HUES6 (cell line): Measurements from ENCODE around the gene KCND3.

Experiments
- H3K27ac ChIP-seq: 2 replicates; pipeline ENCODE4 v1.7.0; 2013; ENCODE audit warnings: low read depth, mild to moderate bottlenecking, low read length, inconsistent platforms
- H3K27me3 ChIP-seq: 2 replicates; pipeline ENCODE4 v1.6.1; 2013; ENCODE audit warnings: low read length; ENCODE audit not compliant: control insufficient read depth, insufficient read depth
- H3K36me3 ChIP-seq: 2 replicates; pipeline ENCODE4 v1.6.1; 2013; ENCODE audit warnings: low read length; ENCODE audit not compliant: control insufficient read depth, insufficient read depth
- H3K4me1 ChIP-seq: 2 replicates; pipeline ENCODE4 v1.6.1; 2013; ENCODE audit warnings: low read length; ENCODE audit not compliant: control insufficient read depth, insufficient read depth
- H3K4me3 ChIP-seq: 2 replicates; pipeline ENCODE4 v1.5.1; 2013; ENCODE audit warnings: low read depth, low read length
- H3K9ac ChIP-seq: one replicate; pipeline ENCODE4 v1.6.1; 2013; ENCODE audit warnings: mild to moderate bottlenecking, low read length
- H3K9me3 ChIP-seq: 2 replicates; pipeline ENCODE4 v1.6.1; 2013; ENCODE audit warnings: low read depth, low read length; ENCODE audit not compliant: control insufficient read depth, insufficient read depth

The KCND3 gene

GRCh38 chr1:111989531-111990025 is at the start of gene KCND3:
KCND3 (minus strand) TSS chr1:111989668.
- Histone ChIP-seq H3K9me3 (no peaks in the 10 kb centered on the region), H3K27ac (no peak within 1 kb of the TSS), H3K9ac (no peak within 1 kb of the TSS), H3K4me3 (peak within 1 kb of the TSS; percentile 65), H3K36me3 (no peaks in the 10 kb centered on the region), H3K27me3 (peaks cover 99% of the 10 kb centered on the region), H3K4me1 (peaks cover 13% of the 10 kb centered on the region; the same call in 1 of the 2 replicates)

- H3K4me1 ChIP-seq, result no peaks in the 10 kb centered on the region
- H3K27ac ChIP-seq, result no peak overlapping the region
- H3K27me3 ChIP-seq, result peaks cover 3% of the 10 kb centered on the region; the same call in 1 of the 2 replicates
- H3K9me3 ChIP-seq, result no peaks in the 10 kb centered on the region
- no peak overlapping the region for H3K9ac ChIP-seq
- H3K4me3 ChIP-seq, result no peak overlapping the region
- H3K36me3 ChIP-seq, result no peaks in the 10 kb centered on the region
Observed at GRCh38 chr1:112034277-112034676, 44.8 kb upstream of the KCND3 start.

- Histone ChIP-seq H3K27me3 (no peaks in the 10 kb centered on the region), H3K4me3 (no peak overlapping the region), H3K9ac (no peak overlapping the region), H3K27ac (no peak overlapping the region), H3K9me3 (no peaks in the 10 kb centered on the region), H3K36me3 (no peaks in the 10 kb centered on the region), H3K4me1 (no peaks in the 10 kb centered on the region)
Observed at GRCh38 chr1:112033439-112034120, 44.1 kb upstream of the KCND3 start.

- Histone ChIP-seq H3K27me3 (peaks cover 4% of the 10 kb centered on the region; the same call in 1 of the 2 replicates), H3K4me3 (no peak overlapping the region), H3K9me3 (no peaks in the 10 kb centered on the region), H3K4me1 (no peaks in the 10 kb centered on the region), H3K9ac (no peak overlapping the region), H3K27ac (no peak overlapping the region), H3K36me3 (no peaks in the 10 kb centered on the region)
Observed at GRCh38 chr1:112030157-112030556, 40.7 kb upstream of the KCND3 start.

- H3K27ac ChIP-seq, result no peak overlapping the region
- H3K27me3 ChIP-seq, result peaks cover 6% of the 10 kb centered on the region; the same call in 1 of the 2 replicates
- no peak overlapping the region for H3K9ac ChIP-seq
Observed at GRCh38 chr1:112027696-112028095, 38.2 kb upstream of the KCND3 start.

GRCh38 chr1:112026501-112026900 is 37.0 kb upstream of the KCND3 start:
- Histone ChIP-seq H3K9ac (no peak overlapping the region), H3K4me3 (no peak overlapping the region), H3K27ac (no peak overlapping the region), H3K27me3 (peaks cover 6% of the 10 kb centered on the region; the same call in 1 of the 2 replicates), H3K36me3 (no peaks in the 10 kb centered on the region), H3K9me3 (no peaks in the 10 kb centered on the region), H3K4me1 (no peaks in the 10 kb centered on the region)

More at GRCh38 chr1:112027696-112028095, 38.2 kb upstream of the KCND3 start:
- no peaks in the 10 kb centered on the region for H3K4me1 ChIP-seq
- H3K4me3 ChIP-seq, result no peak overlapping the region
- H3K9me3 ChIP-seq, result no peaks in the 10 kb centered on the region
- no peaks in the 10 kb centered on the region for H3K36me3 ChIP-seq

- Histone ChIP-seq H3K4me1 (no peaks in the 10 kb centered on the region), H3K27ac (no peak overlapping the region), H3K36me3 (no peaks in the 10 kb centered on the region), H3K9me3 (no peaks in the 10 kb centered on the region), H3K9ac (no peak overlapping the region), H3K4me3 (no peak overlapping the region), H3K27me3 (peaks cover 6% of the 10 kb centered on the region; the same call in 1 of the 2 replicates)
Observed at GRCh38 chr1:112026016-112026415, 36.5 kb upstream of the KCND3 start.

- Histone ChIP-seq H3K9me3 (peaks cover 8% of the 10 kb centered on the region; the same call in 1 of the 2 replicates), H3K4me3 (no peak overlapping the region), H3K27me3 (peaks cover 6% of the 10 kb centered on the region; the same call in 1 of the 2 replicates), H3K4me1 (no peaks in the 10 kb centered on the region), H3K9ac (no peak overlapping the region), H3K27ac (no peak overlapping the region), H3K36me3 (no peaks in the 10 kb centered on the region)
Observed at GRCh38 chr1:112021263-112021662, 31.8 kb upstream of the KCND3 start.

GRCh38 chr1:112017183-112017582 is 27.7 kb upstream of the KCND3 start:
- H3K9me3 ChIP-seq, result peaks cover 13% of the 10 kb centered on the region
- H3K9ac ChIP-seq, result no peak overlapping the region
- H3K4me1 ChIP-seq, result no peaks in the 10 kb centered on the region
- H3K4me3 ChIP-seq, result no peak overlapping the region
- no peak overlapping the region for H3K27ac ChIP-seq
- H3K27me3 ChIP-seq, result no peaks in the 10 kb centered on the region; the same call in 1 of the 2 replicates
- H3K36me3 ChIP-seq, result no peaks in the 10 kb centered on the region

- no peaks in the 10 kb centered on the region for H3K4me1 ChIP-seq
- no peak overlapping the region for H3K4me3 ChIP-seq
- H3K9ac ChIP-seq, result no peak overlapping the region
- H3K9me3 ChIP-seq, result peaks cover 5% of the 10 kb centered on the region; the same call in 1 of the 2 replicates
- H3K27ac ChIP-seq, result no peak overlapping the region
- H3K27me3 ChIP-seq, result no peaks in the 10 kb centered on the region; the same call in 1 of the 2 replicates
- H3K36me3 ChIP-seq, result no peaks in the 10 kb centered on the region
Observed at GRCh38 chr1:112012823-112013222, 23.4 kb upstream of the KCND3 start.

- H3K4me1 ChIP-seq, result peaks cover 13% of the 10 kb centered on the region
- no peaks in the 10 kb centered on the region for H3K36me3 ChIP-seq
- peaks cover 5% of the 10 kb centered on the region; the same call in 1 of the 2 replicates for H3K9me3 ChIP-seq
- no peak overlapping the region for H3K27ac ChIP-seq
- no peaks in the 10 kb centered on the region; the same call in 1 of the 2 replicates for H3K27me3 ChIP-seq
- H3K9ac ChIP-seq, result no peak overlapping the region
- no peak overlapping the region for H3K4me3 ChIP-seq
Observed at GRCh38 chr1:112011202-112011601, 21.7 kb upstream of the KCND3 start.
